Loucy (cell line): ENCODE results near the gene LAPTM5.

Experiments used
- H2AFZ ChIP-seq: fragments of 200-600 bp; sonication (generic); 2 replicates; pipeline ENCODE4 v1.6.0; 2016; ENCODE audit warnings: antibody characterized with exemption, mild to moderate bottlenecking, low read length, moderate library complexity
- H3F3A ChIP-seq: fragments of 200-600 bp; 2 replicates; pipeline ENCODE4 v1.6.0; 2016; ENCODE audit warnings: antibody characterized with exemption, low read depth, mild to moderate bottlenecking
- H3K27me3 ChIP-seq: fragments of 200-600 bp; sonication (generic); 2 replicates; pipeline ENCODE4 v1.6.1; 2014; ENCODE audit warnings: low read length, mild to moderate bottlenecking; ENCODE audit not compliant: insufficient read depth, poor library complexity, severe bottlenecking
- H3K36me3 ChIP-seq: fragments of 200-600 bp; sonication (generic); 2 replicates; pipeline ENCODE4 v1.6.1; 2016; ENCODE audit warnings: low read length; ENCODE audit not compliant: insufficient read depth
- H3K4me1 ChIP-seq: fragments of 200-600 bp; sonication (generic); 2 replicates; pipeline ENCODE4 v1.5.1; 2014; ENCODE audit warnings: low read length, mild to moderate bottlenecking; ENCODE audit not compliant: insufficient read depth, poor library complexity, severe bottlenecking
- H3K4me2 ChIP-seq: fragments of 200-600 bp; sonication (generic); 2 replicates; pipeline ENCODE4 v1.6.0; 2014; ENCODE audit warnings: antibody characterized with exemption, low read length, low read depth, mild to moderate bottlenecking; ENCODE audit not compliant: poor library complexity, severe bottlenecking
- H3K4me3 ChIP-seq: fragments of 200-600 bp; sonication (generic); 2 replicates; pipeline ENCODE4 v1.5.1; 2014; ENCODE audit warnings: low read length, mild to moderate bottlenecking, mixed read lengths; ENCODE audit not compliant: poor library complexity, severe bottlenecking
- H3K79me2 ChIP-seq: fragments of 200-600 bp; sonication (generic); 2 replicates; pipeline ENCODE4 v1.6.1; 2014; ENCODE audit warnings: low read length; ENCODE audit not compliant: insufficient read depth
- H3K9ac ChIP-seq: fragments of 200-600 bp; sonication (generic); 2 replicates; pipeline ENCODE4 v1.6.0; 2014; ENCODE audit warnings: mild to moderate bottlenecking, low read depth, low read length, moderate library complexity; ENCODE audit not compliant: poor library complexity, severe bottlenecking
- H3K9me2 ChIP-seq: fragments of 200-600 bp; sonication (generic); replicated peaks from 2 replicates; pipeline ENCODE4 v1.6.1; 2016; ENCODE audit warnings: low read depth, low read length, mixed read lengths
- H3K9me3 ChIP-seq: fragments of 200-600 bp; sonication (generic); 2 replicates; pipeline ENCODE4 v1.6.1; 2014; ENCODE audit warnings: mild to moderate bottlenecking, antibody characterized with exemption, low read length, low read depth; ENCODE audit not compliant: insufficient read depth
- H4K20me1 ChIP-seq: fragments of 200-600 bp; sonication (generic); 2 replicates; pipeline ENCODE4 v1.6.0; 2014; ENCODE audit warnings: antibody characterized with exemption, low read length, mild to moderate bottlenecking; ENCODE audit not compliant: insufficient read depth, poor library complexity, severe bottlenecking
- EZH2phosphoT487 ChIP-seq: fragments of 200-600 bp; IDR thresholded peaks from 2 replicates; pipeline ENCODE4 v1.6.1; 2018; ENCODE audit warnings: antibody characterized with exemption, mild to moderate bottlenecking, moderate library complexity, borderline replicate concordance
- TF ChIP-seq, protein P1 (sequence below): fragments of 200-600 bp; sonication (generic); conservative IDR thresholded peaks from 2 replicates; pipeline ENCODE4 v1.5.1; 2014; ENCODE audit warnings: mild to moderate bottlenecking, antibody characterized with exemption, low read length

The LAPTM5 gene

DNA sequence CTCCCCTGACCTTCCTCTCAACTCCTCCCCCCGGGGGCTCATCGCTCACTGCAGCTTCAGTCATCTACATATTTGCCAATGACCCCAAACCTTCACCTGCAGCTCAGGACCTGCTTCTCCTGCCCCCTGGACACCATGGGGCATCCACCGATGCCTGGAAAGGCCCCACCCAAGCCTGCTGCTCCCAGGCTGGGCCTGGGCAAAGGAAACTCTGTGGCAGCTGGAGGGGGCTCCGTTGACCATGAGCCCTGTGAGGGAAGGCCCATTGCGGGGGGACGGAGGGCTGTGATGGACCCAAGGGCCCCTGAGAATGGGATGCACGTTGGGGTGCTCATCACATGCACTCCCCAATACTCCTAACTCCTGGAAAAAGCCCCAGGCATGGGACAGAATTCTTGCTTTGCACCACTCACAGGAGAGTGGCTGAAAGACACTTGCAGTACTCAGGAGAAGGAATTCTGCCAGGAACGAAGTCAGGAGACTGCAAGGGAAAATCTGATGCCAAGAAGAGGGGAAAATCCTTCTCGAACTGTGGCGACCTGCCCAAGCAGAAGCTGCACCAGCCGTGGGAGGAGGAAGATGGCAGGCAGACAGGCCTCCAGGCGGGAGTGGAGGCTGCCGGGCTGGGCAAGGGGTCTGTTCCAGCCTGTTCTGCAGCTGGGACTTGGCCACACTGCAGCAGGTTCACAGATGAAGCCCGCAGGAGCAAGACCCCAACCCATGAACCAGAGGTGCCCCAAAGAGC, 52.6 kb downstream of the LAPTM5 start:
- Histone ChIP-seq H2AFZ (no peak overlapping the region), H3K36me3 (no peaks in the 10 kb centered on the region), H3K79me2 (no peaks in the 10 kb centered on the region), H3K4me3 (no peak overlapping the region), H3K9me2 (no peaks in the 10 kb centered on the region), H3K9ac (no peak overlapping the region), H4K20me1 (no peaks in the 10 kb centered on the region), H3K4me2 (no peak overlapping the region), H3K4me1 (no peaks in the 10 kb centered on the region), H3F3A (no peaks in the 10 kb centered on the region), H3K9me3 (no peaks in the 10 kb centered on the region), H3K27me3 (no peaks in the 10 kb centered on the region)
- TF ChIP-seq EZH2phosphoT487 = no peak

DNA sequence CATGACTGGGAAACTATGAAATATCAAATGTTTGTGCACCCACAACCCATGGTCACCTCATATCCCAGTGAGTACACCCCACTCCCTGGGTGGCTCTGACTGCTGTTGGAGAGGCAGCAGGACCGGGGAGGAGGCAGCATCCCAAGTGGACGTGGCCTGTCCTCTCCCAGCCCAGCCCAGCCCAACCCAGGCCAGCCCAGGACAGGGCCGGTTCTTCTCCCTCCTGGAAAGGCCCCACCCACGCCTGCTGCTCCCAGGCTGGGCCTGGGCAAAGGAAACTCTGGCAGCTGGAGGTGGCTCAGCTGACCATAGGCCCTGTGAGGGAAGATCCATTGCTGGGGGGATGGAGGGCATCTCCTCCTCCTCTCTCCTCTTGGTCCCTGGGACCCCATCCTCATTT, 53.3 kb downstream of the LAPTM5 start:
- H4K20me1 ChIP-seq = no peaks in the 10 kb centered on the region
- H2AFZ ChIP-seq = no peak overlapping the region
- no peaks in the 10 kb centered on the region for H3K36me3 ChIP-seq
- H3F3A ChIP-seq = no peaks in the 10 kb centered on the region
- no peaks in the 10 kb centered on the region for H3K27me3 ChIP-seq
- H3K9ac ChIP-seq = no peak overlapping the region
- TF ChIP-seq, protein P1, sequence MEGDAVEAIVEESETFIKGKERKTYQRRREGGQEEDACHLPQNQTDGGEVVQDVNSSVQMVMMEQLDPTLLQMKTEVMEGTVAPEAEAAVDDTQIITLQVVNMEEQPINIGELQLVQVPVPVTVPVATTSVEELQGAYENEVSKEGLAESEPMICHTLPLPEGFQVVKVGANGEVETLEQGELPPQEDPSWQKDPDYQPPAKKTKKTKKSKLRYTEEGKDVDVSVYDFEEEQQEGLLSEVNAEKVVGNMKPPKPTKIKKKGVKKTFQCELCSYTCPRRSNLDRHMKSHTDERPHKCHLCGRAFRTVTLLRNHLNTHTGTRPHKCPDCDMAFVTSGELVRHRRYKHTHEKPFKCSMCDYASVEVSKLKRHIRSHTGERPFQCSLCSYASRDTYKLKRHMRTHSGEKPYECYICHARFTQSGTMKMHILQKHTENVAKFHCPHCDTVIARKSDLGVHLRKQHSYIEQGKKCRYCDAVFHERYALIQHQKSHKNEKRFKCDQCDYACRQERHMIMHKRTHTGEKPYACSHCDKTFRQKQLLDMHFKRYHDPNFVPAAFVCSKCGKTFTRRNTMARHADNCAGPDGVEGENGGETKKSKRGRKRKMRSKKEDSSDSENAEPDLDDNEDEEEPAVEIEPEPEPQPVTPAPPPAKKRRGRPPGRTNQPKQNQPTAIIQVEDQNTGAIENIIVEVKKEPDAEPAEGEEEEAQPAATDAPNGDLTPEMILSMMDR = no peak
- no peaks in the 10 kb centered on the region for H3K79me2 ChIP-seq
- H3K4me2 ChIP-seq = no peak overlapping the region
- no peaks in the 10 kb centered on the region for H3K4me1 ChIP-seq
- no peaks in the 10 kb centered on the region for H3K9me3 ChIP-seq
- H3K4me3 ChIP-seq = no peak overlapping the region
- H3K9me2 ChIP-seq = no peaks in the 10 kb centered on the region

DNA sequence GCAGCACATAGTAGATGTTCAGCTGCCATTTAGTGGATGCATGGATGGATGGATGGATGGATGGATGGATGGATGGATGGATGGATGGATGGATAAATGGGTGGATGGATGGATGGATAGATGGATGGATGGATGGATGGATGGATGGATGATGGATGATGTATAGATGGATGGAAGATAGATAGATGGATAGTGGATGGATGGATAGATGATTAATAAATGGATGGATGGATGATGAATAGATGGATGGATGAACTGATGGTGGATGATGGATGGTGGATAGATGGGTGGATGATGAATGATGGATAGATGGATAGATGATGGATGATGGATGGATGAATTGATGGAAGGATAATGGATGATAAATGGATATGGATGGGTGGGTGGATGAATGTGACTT, 54.8 kb downstream of the LAPTM5 start:
- no peaks in the 10 kb centered on the region for H3K79me2 ChIP-seq
- H3F3A ChIP-seq = no peaks in the 10 kb centered on the region
- H3K9ac ChIP-seq = no peak overlapping the region
- TF ChIP-seq EZH2phosphoT487 = no peak
- TF ChIP-seq, protein P1 = no peak
- no peaks in the 10 kb centered on the region for H3K36me3 ChIP-seq
- no peak overlapping the region for H3K4me2 ChIP-seq
- H3K27me3 ChIP-seq = no peaks in the 10 kb centered on the region
- no peak overlapping the region for H2AFZ ChIP-seq
- H4K20me1 ChIP-seq = no peaks in the 10 kb centered on the region
- H3K4me3 ChIP-seq = no peak overlapping the region
- no peaks in the 10 kb centered on the region for H3K9me3 ChIP-seq
- H3K4me1 ChIP-seq = no peaks in the 10 kb centered on the region
- H3K9me2 ChIP-seq = no peaks in the 10 kb centered on the region

DNA sequence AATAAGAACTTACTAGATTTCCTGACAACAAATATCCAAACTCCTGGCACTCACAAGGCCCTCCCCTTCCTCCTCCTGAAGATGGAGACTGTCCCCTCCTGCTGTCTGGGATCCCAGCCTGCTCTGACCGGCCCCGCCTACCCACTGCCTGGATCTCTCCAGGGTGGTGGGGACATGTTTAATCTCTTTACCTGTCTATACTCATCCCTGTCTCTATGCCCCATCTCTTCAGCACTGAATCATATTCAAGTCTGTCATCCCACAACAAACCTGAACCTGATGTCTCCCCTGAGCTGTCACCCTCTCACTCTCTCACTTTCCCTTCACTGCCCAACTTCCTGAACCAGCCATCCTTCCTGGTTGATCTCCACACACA, 56.3 kb downstream of the LAPTM5 start:
- no peaks in the 10 kb centered on the region for H4K20me1 ChIP-seq
- H3K36me3 ChIP-seq = no peaks in the 10 kb centered on the region
- no peak for TF ChIP-seq EZH2phosphoT487
- TF ChIP-seq, protein P1 = no peak
- H3K9me3 ChIP-seq = no peaks in the 10 kb centered on the region
- no peaks in the 10 kb centered on the region for H3K4me1 ChIP-seq
- no peaks in the 10 kb centered on the region for H3K27me3 ChIP-seq
- no peaks in the 10 kb centered on the region for H3K9me2 ChIP-seq
- no peak overlapping the region for H2AFZ ChIP-seq
- no peak overlapping the region for H3K4me2 ChIP-seq
- no peaks in the 10 kb centered on the region for H3K79me2 ChIP-seq
- no peak overlapping the region for H3K9ac ChIP-seq
- H3K4me3 ChIP-seq = no peak overlapping the region
- no peaks in the 10 kb centered on the region for H3F3A ChIP-seq
